Measurements from ENCODE around the gene PIK3C2A. TPM values are rescaled to one million over a fixed set of nuclear protein-coding genes. Genes with fewer than 3 reads are reported as not detected.

The PIK3C2A gene
- polyA plus RNA-seq, 1 donor (not counting 4 experiments of a cell fraction or from before 2014, with no cell fraction given), result 44.7 TPM

GRCh38 chr11:17219016-17219415 is 11.2 kb upstream of the PIK3C2A start:
- Histone ChIP-seq H3K27me3 (ENCODE audit: control insufficient read depth, extremely low read depth, insufficient read depth, low read length) (no peaks in the 10 kb centered on the region), H4K20me1 (ENCODE audit: control insufficient read depth, extremely low read depth, insufficient read depth, low read length) (no peaks in the 10 kb centered on the region), H3K4me1 (ENCODE audit: control insufficient read depth, extremely low read depth, insufficient read depth, low read length) (peaks cover 4% of the 10 kb centered on the region), H2AFZ (ENCODE audit: control insufficient read depth, low read length) (no peak overlapping the region), H3K9me3 (ENCODE audit: control insufficient read depth, low read depth, low read length) (no peaks in the 10 kb centered on the region), H3K9me1 (ENCODE audit: control insufficient read depth, extremely low read depth, insufficient read depth, low read length) (no peaks in the 10 kb centered on the region), H3K4me3 (ENCODE audit: control insufficient read depth in 2 of 3, extremely low read depth in 1 of 3, insufficient read depth in 2 of 3, low read depth in 1 of 3, low read length in 3 of 3) (no peak overlapping the region), H3K9ac (ENCODE audit: control insufficient read depth, extremely low read depth, insufficient read depth, low read length) (no peak overlapping the region), H3K79me2 (ENCODE audit: control insufficient read depth, insufficient read depth, low read length) (no peaks in the 10 kb centered on the region), H3K36me3 (ENCODE audit: control insufficient read depth in 2 of 2, extremely low read depth in 1 of 2, insufficient read depth in 2 of 2, low read length in 2 of 2) (no peaks in the 10 kb centered on the region), H3K4me2 (ENCODE audit: control insufficient read depth, extremely low read depth, insufficient read depth, low read depth, low read length) (no peak overlapping the region), H3K27ac (ENCODE audit: control insufficient read depth, insufficient read depth, low read length) (no peak overlapping the region)
- DNase-seq (ENCODE audit: low read depth, low spot score) (no peak), FAIRE-seq (no peak)
- dilution Hi-C loops (cut with MboI; ENCODE audit: extremely low pct_ligation_motif_present, low sequenced_read_pairs), result no loop called here
- TF ChIP-seq, protein P1, sequence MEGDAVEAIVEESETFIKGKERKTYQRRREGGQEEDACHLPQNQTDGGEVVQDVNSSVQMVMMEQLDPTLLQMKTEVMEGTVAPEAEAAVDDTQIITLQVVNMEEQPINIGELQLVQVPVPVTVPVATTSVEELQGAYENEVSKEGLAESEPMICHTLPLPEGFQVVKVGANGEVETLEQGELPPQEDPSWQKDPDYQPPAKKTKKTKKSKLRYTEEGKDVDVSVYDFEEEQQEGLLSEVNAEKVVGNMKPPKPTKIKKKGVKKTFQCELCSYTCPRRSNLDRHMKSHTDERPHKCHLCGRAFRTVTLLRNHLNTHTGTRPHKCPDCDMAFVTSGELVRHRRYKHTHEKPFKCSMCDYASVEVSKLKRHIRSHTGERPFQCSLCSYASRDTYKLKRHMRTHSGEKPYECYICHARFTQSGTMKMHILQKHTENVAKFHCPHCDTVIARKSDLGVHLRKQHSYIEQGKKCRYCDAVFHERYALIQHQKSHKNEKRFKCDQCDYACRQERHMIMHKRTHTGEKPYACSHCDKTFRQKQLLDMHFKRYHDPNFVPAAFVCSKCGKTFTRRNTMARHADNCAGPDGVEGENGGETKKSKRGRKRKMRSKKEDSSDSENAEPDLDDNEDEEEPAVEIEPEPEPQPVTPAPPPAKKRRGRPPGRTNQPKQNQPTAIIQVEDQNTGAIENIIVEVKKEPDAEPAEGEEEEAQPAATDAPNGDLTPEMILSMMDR (optimal IDR thresholded peaks at IDR 0.05 in 1 of 3, IDR thresholded peaks at IDR 0.05 in 1 of 3, conservative IDR thresholded peaks at IDR 0.05 in 1 of 3; ENCODE audit: extremely low read depth in 1 of 3, insufficient read depth in 2 of 3, low read length in 3 of 3), result no peak
- no peak for TF ChIP-seq EZH2 (IDR thresholded peaks at IDR 0.05; ENCODE audit: low read length)

GRCh38 chr11:17218403-17218802 is 10.6 kb upstream of the PIK3C2A start:
- Histone ChIP-seq H3K27me3 (ENCODE audit: control insufficient read depth, extremely low read depth, insufficient read depth, low read length) (no peaks in the 10 kb centered on the region), H3K9ac (ENCODE audit: control insufficient read depth, extremely low read depth, insufficient read depth, low read length) (no peak overlapping the region), H2AFZ (ENCODE audit: control insufficient read depth, low read length) (no peak overlapping the region), H3K9me3 (ENCODE audit: control insufficient read depth, low read depth, low read length) (no peaks in the 10 kb centered on the region), H4K20me1 (ENCODE audit: control insufficient read depth, extremely low read depth, insufficient read depth, low read length) (no peaks in the 10 kb centered on the region), H3K36me3 (ENCODE audit: control insufficient read depth in 2 of 2, extremely low read depth in 1 of 2, insufficient read depth in 2 of 2, low read length in 2 of 2) (no peaks in the 10 kb centered on the region), H3K79me2 (ENCODE audit: control insufficient read depth, insufficient read depth, low read length) (no peaks in the 10 kb centered on the region), H3K9me1 (ENCODE audit: control insufficient read depth, extremely low read depth, insufficient read depth, low read length) (no peaks in the 10 kb centered on the region), H3K4me1 (ENCODE audit: control insufficient read depth, extremely low read depth, insufficient read depth, low read length) (peaks cover 4% of the 10 kb centered on the region), H3K4me2 (ENCODE audit: control insufficient read depth, extremely low read depth, insufficient read depth, low read depth, low read length) (no peak overlapping the region), H3K27ac (ENCODE audit: control insufficient read depth, insufficient read depth, low read length) (no peak overlapping the region), H3K4me3 (ENCODE audit: control insufficient read depth in 2 of 3, extremely low read depth in 1 of 3, insufficient read depth in 2 of 3, low read depth in 1 of 3, low read length in 3 of 3) (no peak overlapping the region)
- TF ChIP-seq, protein P1 (optimal IDR thresholded peaks at IDR 0.05 in 1 of 3, IDR thresholded peaks at IDR 0.05 in 1 of 3, conservative IDR thresholded peaks at IDR 0.05 in 1 of 3; ENCODE audit: extremely low read depth in 1 of 3, insufficient read depth in 2 of 3, low read length in 3 of 3), result no peak
- no peak for TF ChIP-seq EZH2 (IDR thresholded peaks at IDR 0.05; ENCODE audit: low read length)
- dilution Hi-C loops (cut with MboI; ENCODE audit: extremely low pct_ligation_motif_present, low sequenced_read_pairs), result no loop called here
- DNase-seq (ENCODE audit: low read depth, low spot score) (no peak), FAIRE-seq (no peak)

Measured in keratinocyte (primary cell).